Stimulated activated memory B cell treated with anti-CD40 and anti-IgM and Interleukin-4, amounts not matched to agents 10 μg/mL and 1 μg/mL and 100 μg/mL, for 72 hours (primary cell): ENCODE data around the gene KXD1.
"Not testable (repeated sequence)": the region's sequence is repeated elsewhere in the genome, so short reads cannot be mapped to it uniquely, and the experiment has no call there.

Experiments used
- ATAC-seq: fragments of 150-1000 bp; cut with Tn5 transposase; 2 replicates; pipeline ENCODE4 v1.10.0; 2021
- H3K27ac Mint-ChIP-seq: one replicate; pipeline ENCODE4 v1.8.0; 2022; ENCODE audit warnings: mild to moderate bottlenecking, mixed read lengths
- H3K27me3 Mint-ChIP-seq: one replicate; pipeline ENCODE4 v1.8.0; 2022; ENCODE audit warnings: mixed read lengths
- H3K36me3 Mint-ChIP-seq: one replicate; pipeline ENCODE4 v1.8.0; 2022; ENCODE audit warnings: mixed read lengths
- H3K4me1 Mint-ChIP-seq: one replicate; pipeline ENCODE4 v1.8.0; 2022; ENCODE audit warnings: mixed read lengths
- H3K4me3 Mint-ChIP-seq: one replicate; pipeline ENCODE4 v1.8.0; 2022; ENCODE audit warnings: mild to moderate bottlenecking, moderate library complexity, mixed read lengths
- H3K9me3 Mint-ChIP-seq: one replicate; pipeline ENCODE4 v1.8.0; 2022; ENCODE audit warnings: mixed read lengths

KXD1 gene

GRCh38 chr19:18599485-18599884, 41.8 kb downstream of the KXD1 start:
- Mint-ChIP-seq H3K36me3 (no peaks in the 10 kb centered on the region), H3K4me3 (no peak overlapping the region), H3K27me3 (peaks cover 68% of the 10 kb centered on the region), H3K27ac (no peak overlapping the region), H3K4me1 (peaks cover 21% of the 10 kb centered on the region), H3K9me3 (no peaks in the 10 kb centered on the region)
- no peak for ATAC-seq

- not testable (repeated sequence) for H3K27ac Mint-ChIP-seq, H3K36me3 Mint-ChIP-seq, H3K4me3 Mint-ChIP-seq, ATAC-seq, H3K9me3 Mint-ChIP-seq
- peaks cover 24% of the 10 kb centered on the region for H3K4me1 Mint-ChIP-seq
- peaks cover 77% of the 10 kb centered on the region for H3K27me3 Mint-ChIP-seq
Observed at GRCh38 chr19:18600692-18601397, 43.2 kb downstream of the KXD1 start.

DNA sequence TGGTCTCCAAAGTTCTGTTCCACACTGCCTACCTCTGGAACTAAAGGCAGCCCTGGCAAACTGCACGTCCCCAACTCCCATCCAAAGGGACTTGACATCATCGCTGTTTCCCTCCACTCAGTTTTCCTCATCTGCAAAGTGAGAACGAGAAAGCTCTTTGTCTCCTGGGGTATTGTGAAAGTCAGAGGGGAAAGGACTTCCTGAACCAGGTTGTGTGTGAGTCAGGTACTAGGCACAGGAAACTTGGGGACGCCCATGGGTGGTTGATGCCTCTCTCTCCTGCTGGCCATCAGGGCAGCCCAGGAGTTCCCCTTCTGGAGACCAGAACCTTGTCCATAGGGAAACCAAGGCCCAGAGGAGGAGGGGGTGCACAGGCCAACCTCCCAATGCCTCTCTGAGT, 44.2 kb downstream of the KXD1 start:
- no peak overlapping the region for H3K27ac Mint-ChIP-seq
- peaks cover 68% of the 10 kb centered on the region for H3K27me3 Mint-ChIP-seq
- H3K4me1 Mint-ChIP-seq: peaks cover 19% of the 10 kb centered on the region
- H3K36me3 Mint-ChIP-seq: no peaks in the 10 kb centered on the region
- ATAC-seq: no peak
- H3K9me3 Mint-ChIP-seq: no peaks in the 10 kb centered on the region
- no peak overlapping the region for H3K4me3 Mint-ChIP-seq

- no peaks in the 10 kb centered on the region for H3K9me3 Mint-ChIP-seq
- no peak for ATAC-seq
- H3K27me3 Mint-ChIP-seq: peaks cover 73% of the 10 kb centered on the region
- peaks cover 30% of the 10 kb centered on the region for H3K4me1 Mint-ChIP-seq
- no peak overlapping the region for H3K27ac Mint-ChIP-seq
- no peak overlapping the region for H3K4me3 Mint-ChIP-seq
- H3K36me3 Mint-ChIP-seq: no peaks in the 10 kb centered on the region
Observed at GRCh38 chr19:18603255-18603957, 45.7 kb downstream of the KXD1 start.

GRCh38 chr19:18603958-18604819, 46.5 kb downstream of the KXD1 start:
- H3K4me1 Mint-ChIP-seq: peaks cover 30% of the 10 kb centered on the region
- no peak for ATAC-seq
- H3K27me3 Mint-ChIP-seq: peaks cover 73% of the 10 kb centered on the region
- H3K4me3 Mint-ChIP-seq: no peak overlapping the region
- no peak overlapping the region for H3K27ac Mint-ChIP-seq
- no peaks in the 10 kb centered on the region for H3K36me3 Mint-ChIP-seq
- no peaks in the 10 kb centered on the region for H3K9me3 Mint-ChIP-seq

DNA sequence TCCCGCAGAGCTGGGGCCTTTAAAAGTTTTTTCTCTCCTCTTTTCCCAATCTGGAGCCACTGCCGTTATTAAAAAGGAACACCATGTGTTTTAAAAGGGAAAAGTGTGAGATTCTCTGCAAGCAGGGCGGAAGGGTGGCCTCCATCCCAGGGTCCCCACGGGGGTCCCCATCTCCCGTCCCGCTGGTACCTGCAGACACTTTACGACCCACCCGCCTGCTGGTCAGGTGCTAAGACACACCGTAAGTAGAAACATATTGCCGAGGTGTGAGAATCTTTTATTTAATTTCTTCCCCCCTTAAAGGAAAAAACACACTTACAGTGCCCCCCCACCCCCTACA, 47.1 kb downstream of the KXD1 start:
- Mint-ChIP-seq H3K4me3 (no peak overlapping the region), H3K27me3 (peaks cover 73% of the 10 kb centered on the region), H3K9me3 (no peaks in the 10 kb centered on the region)

DNA sequence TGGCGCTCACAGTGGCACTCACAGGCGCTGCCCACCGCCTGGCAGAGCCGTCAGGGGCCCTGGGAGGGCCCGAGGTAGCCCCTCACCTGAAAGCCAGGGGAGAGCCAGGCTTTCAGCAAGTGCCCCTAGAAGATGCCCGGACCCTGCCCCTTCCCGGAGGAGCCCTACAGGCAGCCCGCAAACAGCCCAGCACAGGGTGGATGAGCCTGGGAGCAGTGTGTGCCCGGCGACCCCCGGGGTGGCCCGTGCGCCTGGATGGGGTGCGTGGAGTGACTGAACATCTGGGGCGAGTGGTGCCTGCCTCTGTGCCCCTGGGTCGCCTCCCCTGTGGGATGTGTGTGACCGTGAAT, 47.5 kb downstream of the KXD1 start:
- no peak for ATAC-seq
- Mint-ChIP-seq H3K27me3 (peaks cover 76% of the 10 kb centered on the region), H3K36me3 (no peaks in the 10 kb centered on the region), H3K4me1 (peaks cover 30% of the 10 kb centered on the region), H3K9me3 (no peaks in the 10 kb centered on the region), H3K4me3 (peak overlapping the region; percentile 12), H3K27ac (no peak overlapping the region)

More for the DNA sequence above, 47.1 kb downstream of the KXD1 start:
- no peak for ATAC-seq
- Mint-ChIP-seq H3K4me1 (peaks cover 30% of the 10 kb centered on the region), H3K27ac (no peak overlapping the region), H3K36me3 (no peaks in the 10 kb centered on the region)

GRCh38 chr19:18605546-18606280, 48.0 kb downstream of the KXD1 start:
- Mint-ChIP-seq H3K27me3 (peaks cover 82% of the 10 kb centered on the region), H3K4me3 (peak overlapping the region; percentile 12), H3K36me3 (no peaks in the 10 kb centered on the region), H3K9me3 (no peaks in the 10 kb centered on the region), H3K27ac (no peak overlapping the region), H3K4me1 (peaks cover 31% of the 10 kb centered on the region)
- ATAC-seq: no peak

DNA sequence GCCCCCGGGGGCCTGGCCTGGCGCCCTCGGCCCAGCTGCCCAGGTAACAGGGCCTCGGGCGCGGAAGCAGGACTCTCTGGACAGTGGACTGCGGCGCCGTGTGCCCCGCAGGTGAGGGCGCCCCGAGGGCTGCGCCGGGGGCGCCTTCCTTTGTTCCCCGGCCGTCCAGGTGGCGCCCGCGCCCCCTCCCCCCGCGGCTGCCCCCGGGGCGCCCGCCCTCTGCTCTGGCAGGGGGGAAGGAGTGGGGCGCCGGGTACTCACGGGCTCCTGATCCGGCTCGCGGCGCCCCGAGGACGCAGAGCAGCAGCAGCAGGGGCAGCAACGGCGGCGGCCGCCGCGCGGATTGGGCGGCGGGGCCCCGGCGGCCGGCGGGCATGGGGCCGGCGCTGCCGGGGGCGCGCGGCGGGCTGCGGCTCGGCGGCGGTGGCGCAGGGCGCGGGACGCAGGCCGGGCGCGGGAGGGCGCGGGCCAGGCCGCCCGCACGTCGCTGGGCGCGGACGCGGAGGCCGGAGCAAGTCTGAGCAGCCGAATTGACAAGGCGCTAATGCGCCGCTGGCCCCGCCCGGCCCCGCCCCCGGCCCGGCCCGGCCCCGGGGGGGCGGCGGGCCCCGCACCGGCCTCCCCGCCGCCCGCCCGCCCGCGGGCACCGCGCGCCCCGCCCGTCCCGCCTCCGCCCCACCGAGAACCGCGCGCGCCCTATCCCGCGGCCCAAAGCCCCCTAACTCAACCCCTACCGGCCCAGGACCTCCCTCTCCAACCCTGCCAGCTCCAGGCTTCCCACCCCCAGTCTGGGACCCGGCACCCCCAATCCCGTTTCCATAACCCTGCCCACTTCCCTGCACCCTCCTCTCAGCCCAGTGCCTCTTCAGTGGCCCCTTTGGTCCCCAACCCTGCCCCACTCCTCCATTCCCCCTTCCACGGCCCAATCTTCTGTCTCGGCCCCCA, 48.9 kb downstream of the KXD1 start, which contains the start of gene CRLF1:
CRLF1 (minus strand) TSS at position 519 of the 945 bp plus-strand sequence; CDS start at position 376, 143 bp downstream.
- no peak for ATAC-seq
- peaks cover 37% of the 10 kb centered on the region for H3K4me1 Mint-ChIP-seq
- H3K27ac Mint-ChIP-seq: no peak within 1 kb of the TSS
- H3K4me3 Mint-ChIP-seq: peak within 1 kb of the TSS; percentile 43
- no peaks in the 10 kb centered on the region for H3K9me3 Mint-ChIP-seq
- no peaks in the 10 kb centered on the region for H3K36me3 Mint-ChIP-seq
- H3K27me3 Mint-ChIP-seq: peaks cover 84% of the 10 kb centered on the region

- Mint-ChIP-seq H3K4me3 (peak overlapping the region; percentile 43), H3K27me3 (peaks cover 84% of the 10 kb centered on the region), H3K27ac (no peak overlapping the region), H3K9me3 (no peaks in the 10 kb centered on the region), H3K4me1 (peaks cover 44% of the 10 kb centered on the region), H3K36me3 (no peaks in the 10 kb centered on the region)
- ATAC-seq: no peak
Observed at GRCh38 chr19:18607226-18608101, 49.8 kb downstream of the KXD1 start.

- Mint-ChIP-seq H3K4me3 (no peak overlapping the region), H3K36me3 (no peaks in the 10 kb centered on the region), H3K9me3 (no peaks in the 10 kb centered on the region), H3K27ac (no peak overlapping the region), H3K4me1 (peaks cover 44% of the 10 kb centered on the region), H3K27me3 (peaks cover 84% of the 10 kb centered on the region)
- ATAC-seq: no peak
Observed at GRCh38 chr19:18608102-18608804, 50.6 kb downstream of the KXD1 start.

GRCh38 chr19:18608805-18609716, 51.4 kb downstream of the KXD1 start:
- H3K4me3 Mint-ChIP-seq: no peak overlapping the region
- peaks cover 48% of the 10 kb centered on the region for H3K4me1 Mint-ChIP-seq
- H3K36me3 Mint-ChIP-seq: no peaks in the 10 kb centered on the region
- peaks cover 88% of the 10 kb centered on the region for H3K27me3 Mint-ChIP-seq
- ATAC-seq: no peak
- no peaks in the 10 kb centered on the region for H3K9me3 Mint-ChIP-seq
- no peak overlapping the region for H3K27ac Mint-ChIP-seq
